SK-N-SH treated with all-trans-retinoic acid at 6 μM for 48 hours (cell line): ENCODE results near the gene GRM2.

Experiments used
- ATAC-seq: fragments of 200-7000 bp; cut with Tn5 transposase; 3 replicates; pipeline ENCODE4 v1.9.1; 2020; ENCODE audit warnings: mild to moderate bottlenecking, moderate library complexity
- ARNTL ChIP-seq: fragments of 450-650 bp; formaldehyde crosslinking; IDR thresholded peaks from 2 replicates; pipeline ENCODE4 v1.5.0; 2020; ENCODE audit warnings: low read depth, mild to moderate bottlenecking, moderate library complexity, borderline replicate concordance
- BACH2 ChIP-seq: fragments of 250-450 bp; sonication (Bioruptor Pico); IDR thresholded peaks from 2 replicates; pipeline ENCODE4 v1.9.0; 2021; ENCODE audit warnings: mild to moderate bottlenecking, borderline replicate concordance
- CREB5 ChIP-seq: fragments of 250-450 bp; sonication (Bioruptor Pico); IDR thresholded peaks from 2 replicates; pipeline ENCODE4 v1.5.1; 2020; ENCODE audit warnings: low read depth, mild to moderate bottlenecking, moderate library complexity
- CSDC2 ChIP-seq: fragments of 250-450 bp; sonication (Bioruptor Pico); IDR thresholded peaks from 2 replicates; pipeline ENCODE4 v1.5.0; 2020; ENCODE audit warnings: mild to moderate bottlenecking, moderate library complexity
- CSRNP3 ChIP-seq: fragments of 250-450 bp; sonication (Bioruptor Pico); IDR thresholded peaks from 2 replicates; pipeline ENCODE4 v1.5.1; 2021; ENCODE audit warnings: mild to moderate bottlenecking, moderate library complexity
- ESRRG ChIP-seq: fragments of 250-450 bp; sonication (Bioruptor Pico); IDR thresholded peaks from 2 replicates; pipeline ENCODE4 v1.6.1; 2021; ENCODE audit warnings: mild to moderate bottlenecking
- GLIS3 ChIP-seq: fragments of 250-450 bp; sonication (Bioruptor Pico); IDR thresholded peaks from 2 replicates; pipeline ENCODE4 v1.5.0; 2020; ENCODE audit warnings: mild to moderate bottlenecking, moderate library complexity
- ISL1 ChIP-seq: fragments of 250-450 bp; sonication (Bioruptor Pico); IDR thresholded peaks from 2 replicates; pipeline ENCODE4 v2.1.2; 2022; ENCODE audit warnings: mild to moderate bottlenecking, moderate library complexity
- OSR1 ChIP-seq: fragments of 250-450 bp; sonication (Bioruptor Pico); IDR thresholded peaks from 2 replicates; pipeline ENCODE4 v1.8.0; 2022; ENCODE audit warnings: moderate library complexity, mild to moderate bottlenecking, inconsistent platforms
- PATZ1 ChIP-seq: fragments of 250-450 bp; sonication (Bioruptor Pico); IDR thresholded peaks from 2 replicates; pipeline ENCODE4 v1.8.0; 2020; ENCODE audit warnings: mild to moderate bottlenecking, moderate library complexity, borderline replicate concordance
- PPARA ChIP-seq: fragments of 250-450 bp; sonication (Bioruptor Pico); IDR thresholded peaks from 2 replicates; pipeline ENCODE4 v1.5.0; 2020; ENCODE audit warnings: mild to moderate bottlenecking, borderline replicate concordance
- RARB ChIP-seq: fragments of 250-450 bp; sonication (Bioruptor Pico); IDR thresholded peaks from 2 replicates; pipeline ENCODE4 v1.8.0; 2021; ENCODE audit warnings: mild to moderate bottlenecking, moderate library complexity
- SNAI2 ChIP-seq: fragments of 250-450 bp; sonication (Bioruptor Pico); IDR thresholded peaks from 2 replicates; pipeline ENCODE4 v1.5.0; 2020; ENCODE audit warnings: mild to moderate bottlenecking, moderate library complexity
- TCF4 ChIP-seq: fragments of 250-450 bp; sonication (Bioruptor Pico); IDR thresholded peaks from 2 replicates; pipeline ENCODE4 v1.8.0; 2021; ENCODE audit warnings: mild to moderate bottlenecking, moderate library complexity, borderline replicate concordance
- TOX ChIP-seq: fragments of 250-450 bp; sonication (Bioruptor Pico); IDR thresholded peaks from 2 replicates; pipeline ENCODE4 v1.8.0; 2021; ENCODE audit warnings: mild to moderate bottlenecking, moderate library complexity, borderline replicate concordance
- TSHZ2 ChIP-seq: fragments of 250-450 bp; sonication (Bioruptor Pico); IDR thresholded peaks from 2 replicates; pipeline ENCODE4 v1.5.0; 2020; ENCODE audit warnings: mild to moderate bottlenecking, moderate library complexity
- ZC3H10 ChIP-seq: fragments of 250-450 bp; sonication (Bioruptor Pico); IDR thresholded peaks from 2 replicates; pipeline ENCODE4 v1.5.1; 2021; ENCODE audit warnings: mild to moderate bottlenecking, moderate library complexity
- ZFP3 ChIP-seq: fragments of 250-450 bp; sonication (Bioruptor Pico); IDR thresholded peaks from 2 replicates; pipeline ENCODE4 v1.5.0; 2020; ENCODE audit warnings: mild to moderate bottlenecking, moderate library complexity
- ZFP30 ChIP-seq: fragments of 450-650 bp; formaldehyde crosslinking; IDR thresholded peaks from 2 replicates; pipeline ENCODE4 v1.5.0; 2022; ENCODE audit warnings: mild to moderate bottlenecking, moderate library complexity
- ZNF565 ChIP-seq: fragments of 450-650 bp; formaldehyde crosslinking; conservative IDR thresholded peaks from 2 replicates; pipeline ENCODE4 v1.5.0; 2020; ENCODE audit warnings: low read depth, mild to moderate bottlenecking, moderate library complexity
- ZNF70 ChIP-seq: fragments of 450-650 bp; formaldehyde crosslinking; IDR thresholded peaks from 2 replicates; pipeline ENCODE4 v1.5.0; 2020; ENCODE audit warnings: mild to moderate bottlenecking, moderate library complexity
- ZNF8 ChIP-seq: fragments of 450-650 bp; formaldehyde crosslinking; IDR thresholded peaks from 2 replicates; pipeline ENCODE4 v1.5.0; 2020; ENCODE audit warnings: mild to moderate bottlenecking, moderate library complexity

The GRM2 gene

GRCh38 chr3:51678641-51679040, 28.2 kb upstream of the GRM2 start (continued):
- TF ChIP-seq ARNTL (no peak), ZNF8 (CRISPR knock-in tag) (no peak), ZNF70 (CRISPR knock-in tag) (no peak), TCF4 (no peak), ZC3H10 (CRISPR knock-in tag) (no peak)

- no peak for TF ChIP-seq BACH2 (CRISPR knock-in tag)
- no peak for TF ChIP-seq ZNF565 (CRISPR knock-in tag)
- no peak for TF ChIP-seq RARB (CRISPR knock-in tag)
- no peak for TF ChIP-seq OSR1 (CRISPR knock-in tag)
- no peak for TF ChIP-seq TOX (CRISPR knock-in tag)
- TF ChIP-seq ESRRG (CRISPR knock-in tag): no peak
- no peak for ATAC-seq
Measured at GRCh38 chr3:51679318-51679717, 27.6 kb upstream of the GRM2 start.

- TF ChIP-seq ZNF565 (CRISPR knock-in tag) (no peak), GLIS3 (CRISPR knock-in tag) (no peak), ESRRG (CRISPR knock-in tag) (no peak), SNAI2 (CRISPR knock-in tag) (no peak), ZNF70 (CRISPR knock-in tag) (no peak), ZFP30 (CRISPR knock-in tag) (no peak), PATZ1 (CRISPR knock-in tag) (no peak), OSR1 (CRISPR knock-in tag) (no peak), ZNF8 (CRISPR knock-in tag) (no peak), TCF4 (no peak), CREB5 (CRISPR knock-in tag) (no peak), CSDC2 (CRISPR knock-in tag) (no peak), ISL1 (no peak), RARB (CRISPR knock-in tag) (no peak), TSHZ2 (CRISPR knock-in tag) (no peak), PPARA (CRISPR knock-in tag) (no peak), CSRNP3 (CRISPR knock-in tag) (no peak), ZFP3 (CRISPR knock-in tag) (no peak), ARNTL (no peak), ZC3H10 (CRISPR knock-in tag) (no peak)
- no peak for ATAC-seq
Measured at GRCh38 chr3:51679777-51680176, 27.1 kb upstream of the GRM2 start.

- ATAC-seq: no peak
- no peak for TF ChIP-seq TOX (CRISPR knock-in tag)
- no peak for TF ChIP-seq ISL1
- TF ChIP-seq SNAI2 (CRISPR knock-in tag): no peak
- no peak for TF ChIP-seq ZFP30 (CRISPR knock-in tag)
- TF ChIP-seq TCF4: no peak
- TF ChIP-seq ZNF70 (CRISPR knock-in tag): no peak
Measured at GRCh38 chr3:51680196-51680595, 26.7 kb upstream of the GRM2 start.
